Fibroblast of lung (primary cell): ENCODE results near the gene NCOA5.

ENCODE experiments used
- EZH2 ChIP-seq: IDR thresholded peaks from 2 replicates; pipeline ENCODE4 v1.5.1; 2012; ENCODE audit warnings: low read length, control low read depth, mild to moderate bottlenecking; ENCODE audit errors: missing control alignments
- TF ChIP-seq, protein P1 (sequence below), 2 donors: IDR thresholded peaks in 1 of 2; conservative IDR thresholded peaks in 1 of 2; 1 replicate in 1 of 2; 2 replicates in 1 of 2; pipeline ENCODE4 v1.5.1; 2011 to 2012; ENCODE audit warnings: low read length in 2 of 2, control low read depth in 1 of 2, inconsistent platforms in 1 of 2, low read depth in 1 of 2, mild to moderate bottlenecking in 1 of 2

DNA sequence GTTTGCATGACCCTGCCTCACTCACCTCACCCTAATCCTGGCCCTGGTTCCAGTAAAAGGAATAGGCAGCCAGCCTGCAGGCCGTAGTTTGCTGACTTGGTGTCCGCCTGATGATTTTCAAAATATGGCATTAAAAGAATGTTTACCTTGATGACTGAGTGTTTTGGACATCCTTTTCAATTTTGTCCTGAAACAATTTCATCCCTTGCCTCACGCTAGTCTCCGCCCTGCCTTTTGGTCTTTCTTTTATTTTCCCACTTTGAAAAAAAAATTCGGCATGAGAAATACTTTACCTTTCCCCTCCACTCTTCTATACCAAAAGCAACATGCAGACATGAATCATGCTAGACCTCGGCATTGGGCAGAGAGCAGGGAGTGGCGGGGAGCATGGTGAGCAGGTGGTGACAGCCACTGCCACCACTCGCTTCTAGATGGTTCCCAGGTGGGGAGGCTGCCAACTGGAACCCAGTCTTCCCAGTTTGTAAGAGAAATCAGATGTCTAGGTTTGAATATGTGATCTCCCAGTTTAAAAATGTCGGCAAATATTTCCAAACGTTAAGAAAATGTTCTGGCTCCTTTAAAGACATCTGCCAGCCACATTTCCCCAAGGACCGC lies 37.7 kb upstream of the NCOA5 start:
- TF ChIP-seq, protein P1, sequence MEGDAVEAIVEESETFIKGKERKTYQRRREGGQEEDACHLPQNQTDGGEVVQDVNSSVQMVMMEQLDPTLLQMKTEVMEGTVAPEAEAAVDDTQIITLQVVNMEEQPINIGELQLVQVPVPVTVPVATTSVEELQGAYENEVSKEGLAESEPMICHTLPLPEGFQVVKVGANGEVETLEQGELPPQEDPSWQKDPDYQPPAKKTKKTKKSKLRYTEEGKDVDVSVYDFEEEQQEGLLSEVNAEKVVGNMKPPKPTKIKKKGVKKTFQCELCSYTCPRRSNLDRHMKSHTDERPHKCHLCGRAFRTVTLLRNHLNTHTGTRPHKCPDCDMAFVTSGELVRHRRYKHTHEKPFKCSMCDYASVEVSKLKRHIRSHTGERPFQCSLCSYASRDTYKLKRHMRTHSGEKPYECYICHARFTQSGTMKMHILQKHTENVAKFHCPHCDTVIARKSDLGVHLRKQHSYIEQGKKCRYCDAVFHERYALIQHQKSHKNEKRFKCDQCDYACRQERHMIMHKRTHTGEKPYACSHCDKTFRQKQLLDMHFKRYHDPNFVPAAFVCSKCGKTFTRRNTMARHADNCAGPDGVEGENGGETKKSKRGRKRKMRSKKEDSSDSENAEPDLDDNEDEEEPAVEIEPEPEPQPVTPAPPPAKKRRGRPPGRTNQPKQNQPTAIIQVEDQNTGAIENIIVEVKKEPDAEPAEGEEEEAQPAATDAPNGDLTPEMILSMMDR (conservative IDR thresholded peaks at IDR 0.05 in 1 of 2, IDR thresholded peaks at IDR 0.05 in 1 of 2; ENCODE audit: low read depth in 1 of 2, low read length in 2 of 2) = no peak
- no peak for TF ChIP-seq EZH2
